Nephron (organoid): ENCODE results near the gene TLE1.

Source experiments
- H3K27ac Mint-ChIP-seq, 3 experiments: 2 replicates each; pipeline ENCODE4 v1.8.0; 2020; ENCODE audit warnings: mixed read lengths in 3 of 3, mild to moderate bottlenecking in 2 of 3, moderate library complexity in 1 of 3
- H3K27me3 Mint-ChIP-seq: 2 replicates; pipeline ENCODE4 v1.8.0; 2021; ENCODE audit warnings: low read depth, mild to moderate bottlenecking, moderate library complexity, mixed read lengths
- H3K36me3 Mint-ChIP-seq: 2 replicates; pipeline ENCODE4 v1.8.0; 2020; ENCODE audit warnings: low read depth, mixed read lengths
- H3K4me1 Mint-ChIP-seq: 2 replicates; pipeline ENCODE4 v1.8.0; 2020; ENCODE audit warnings: mixed read lengths
- H3K4me3 Mint-ChIP-seq, 3 experiments: 2 replicates each; pipeline ENCODE4 v1.8.0; 2020; ENCODE audit warnings: mild to moderate bottlenecking in 3 of 3, mixed read lengths in 3 of 3, moderate library complexity in 2 of 3
- H3K9me3 Mint-ChIP-seq: 2 replicates; pipeline ENCODE4 v1.8.0; 2020; ENCODE audit warnings: mixed read lengths
- TF ChIP-seq, protein P1 (sequence below), 3 experiments: fragments of 200-600 bp; sonication (generic); IDR thresholded peaks; one replicate each; pipeline ENCODE4 v1.5.0; 2021; ENCODE audit warnings: antibody characterized with exemption in 3 of 3; ENCODE audit not compliant: unreplicated experiment in 3 of 3

Gene TLE1

DNA sequence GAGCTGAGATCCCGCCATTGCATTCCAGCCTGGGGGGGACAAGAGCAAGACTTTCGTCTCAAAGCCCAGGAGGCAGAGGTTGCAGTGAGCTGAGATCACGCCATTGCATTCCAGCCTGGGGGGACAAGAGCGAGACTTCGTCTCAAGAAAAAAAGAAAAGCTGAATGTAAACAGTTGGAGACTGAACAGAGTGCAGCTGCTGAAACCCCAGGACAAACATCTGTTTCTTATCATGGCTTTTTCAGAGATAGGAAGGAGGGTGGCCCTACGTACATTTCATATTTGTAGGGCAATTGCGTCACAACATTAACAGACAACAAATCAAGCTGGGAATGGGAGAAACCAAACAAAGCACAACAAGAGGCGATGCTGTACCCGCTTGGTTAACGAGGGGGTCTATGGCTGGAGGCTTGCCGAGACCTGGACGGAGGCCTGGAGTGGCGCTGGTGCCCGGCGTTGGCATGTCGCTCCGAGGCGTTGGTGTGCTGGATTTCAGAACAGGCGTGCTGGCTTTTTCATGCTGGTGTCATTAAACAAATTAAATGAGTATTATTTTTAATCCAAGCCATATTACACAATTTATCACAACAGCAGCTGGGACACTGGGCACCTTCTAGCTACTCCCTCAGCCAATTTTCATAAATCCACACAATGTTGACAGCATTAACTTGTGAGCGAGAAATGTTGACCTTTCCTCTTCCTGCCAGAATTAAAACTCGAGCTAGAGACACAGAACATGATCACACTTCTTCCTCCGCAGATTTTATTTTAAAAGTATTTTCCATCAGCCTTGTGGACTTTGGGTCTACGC lies 76.1 kb downstream of the TLE1 start:
- peak overlapping the region; percentile 91 to 94 (median 91) for H3K27ac Mint-ChIP-seq
- peak overlapping the region in 1 of 3 experiments; percentile 7 for H3K4me3 Mint-ChIP-seq
- H3K4me1 Mint-ChIP-seq: peaks cover 42% of the 10 kb centered on the region
- TF ChIP-seq, protein P1, sequence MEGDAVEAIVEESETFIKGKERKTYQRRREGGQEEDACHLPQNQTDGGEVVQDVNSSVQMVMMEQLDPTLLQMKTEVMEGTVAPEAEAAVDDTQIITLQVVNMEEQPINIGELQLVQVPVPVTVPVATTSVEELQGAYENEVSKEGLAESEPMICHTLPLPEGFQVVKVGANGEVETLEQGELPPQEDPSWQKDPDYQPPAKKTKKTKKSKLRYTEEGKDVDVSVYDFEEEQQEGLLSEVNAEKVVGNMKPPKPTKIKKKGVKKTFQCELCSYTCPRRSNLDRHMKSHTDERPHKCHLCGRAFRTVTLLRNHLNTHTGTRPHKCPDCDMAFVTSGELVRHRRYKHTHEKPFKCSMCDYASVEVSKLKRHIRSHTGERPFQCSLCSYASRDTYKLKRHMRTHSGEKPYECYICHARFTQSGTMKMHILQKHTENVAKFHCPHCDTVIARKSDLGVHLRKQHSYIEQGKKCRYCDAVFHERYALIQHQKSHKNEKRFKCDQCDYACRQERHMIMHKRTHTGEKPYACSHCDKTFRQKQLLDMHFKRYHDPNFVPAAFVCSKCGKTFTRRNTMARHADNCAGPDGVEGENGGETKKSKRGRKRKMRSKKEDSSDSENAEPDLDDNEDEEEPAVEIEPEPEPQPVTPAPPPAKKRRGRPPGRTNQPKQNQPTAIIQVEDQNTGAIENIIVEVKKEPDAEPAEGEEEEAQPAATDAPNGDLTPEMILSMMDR (IDR thresholded peaks at IDR 0.05; ENCODE audit: unreplicated experiment in 3 of 3): no peak
- peaks cover 89% of the 10 kb centered on the region for H3K36me3 Mint-ChIP-seq
- no peaks in the 10 kb centered on the region for H3K27me3 Mint-ChIP-seq
- no peaks in the 10 kb centered on the region for H3K9me3 Mint-ChIP-seq

DNA sequence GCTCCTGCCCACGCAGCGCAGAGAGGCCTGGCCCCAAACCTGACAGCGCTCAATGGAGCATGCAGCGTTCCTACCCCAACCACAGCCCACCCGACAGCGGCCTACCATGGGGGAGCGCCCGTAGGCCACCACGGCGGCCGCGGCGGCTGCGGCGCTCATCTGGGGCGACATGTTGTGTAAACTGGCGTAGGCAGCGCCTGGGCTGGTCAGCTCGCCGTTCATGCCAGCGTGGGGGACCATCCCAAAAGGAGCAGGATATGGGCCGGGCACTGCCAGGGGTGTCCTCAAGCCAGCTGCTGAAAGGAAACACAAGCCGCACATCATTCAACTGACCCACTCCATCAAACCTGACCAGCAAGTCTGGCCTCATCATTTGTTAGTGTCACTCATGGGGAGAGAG lies 77.7 kb downstream of the TLE1 start:
- TF ChIP-seq, protein P1 (IDR thresholded peaks at IDR 0.05; ENCODE audit: unreplicated experiment in 3 of 3): no peak
- H3K4me3 Mint-ChIP-seq: no peak overlapping the region
- H3K4me1 Mint-ChIP-seq: peaks cover 42% of the 10 kb centered on the region
- H3K9me3 Mint-ChIP-seq: no peaks in the 10 kb centered on the region
- no peaks in the 10 kb centered on the region for H3K27me3 Mint-ChIP-seq
- H3K36me3 Mint-ChIP-seq: peaks cover 94% of the 10 kb centered on the region
- H3K27ac Mint-ChIP-seq: peak overlapping the region in 2 of 3 experiments; percentile 91 to 94

DNA sequence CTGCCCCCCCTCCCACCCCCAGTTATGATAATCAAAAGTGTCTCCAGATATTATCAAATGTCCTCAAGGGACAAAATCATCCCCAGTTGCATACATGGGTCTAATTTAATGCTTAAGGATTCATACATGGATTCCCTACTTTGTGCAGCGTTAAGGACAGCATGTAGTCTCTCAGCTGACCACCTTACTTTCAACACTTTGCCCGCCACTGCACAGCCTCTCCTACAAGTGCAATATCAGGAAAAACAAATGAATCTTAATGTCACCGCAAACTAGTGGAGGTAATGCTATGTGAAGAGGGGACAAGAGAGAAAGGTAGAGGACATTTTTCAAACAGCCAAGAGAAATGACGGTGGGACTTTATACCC lies 78.6 kb downstream of the TLE1 start:
- Mint-ChIP-seq H3K4me3 (no peak overlapping the region), H3K36me3 (peaks cover 94% of the 10 kb centered on the region), H3K27me3 (no peaks in the 10 kb centered on the region), H3K4me1 (peaks cover 42% of the 10 kb centered on the region), H3K27ac (peak overlapping the region; percentile 4 to 66 (median 57)), H3K9me3 (no peaks in the 10 kb centered on the region)
- TF ChIP-seq, protein P1 (IDR thresholded peaks at IDR 0.05; ENCODE audit: unreplicated experiment in 3 of 3): no peak

DNA sequence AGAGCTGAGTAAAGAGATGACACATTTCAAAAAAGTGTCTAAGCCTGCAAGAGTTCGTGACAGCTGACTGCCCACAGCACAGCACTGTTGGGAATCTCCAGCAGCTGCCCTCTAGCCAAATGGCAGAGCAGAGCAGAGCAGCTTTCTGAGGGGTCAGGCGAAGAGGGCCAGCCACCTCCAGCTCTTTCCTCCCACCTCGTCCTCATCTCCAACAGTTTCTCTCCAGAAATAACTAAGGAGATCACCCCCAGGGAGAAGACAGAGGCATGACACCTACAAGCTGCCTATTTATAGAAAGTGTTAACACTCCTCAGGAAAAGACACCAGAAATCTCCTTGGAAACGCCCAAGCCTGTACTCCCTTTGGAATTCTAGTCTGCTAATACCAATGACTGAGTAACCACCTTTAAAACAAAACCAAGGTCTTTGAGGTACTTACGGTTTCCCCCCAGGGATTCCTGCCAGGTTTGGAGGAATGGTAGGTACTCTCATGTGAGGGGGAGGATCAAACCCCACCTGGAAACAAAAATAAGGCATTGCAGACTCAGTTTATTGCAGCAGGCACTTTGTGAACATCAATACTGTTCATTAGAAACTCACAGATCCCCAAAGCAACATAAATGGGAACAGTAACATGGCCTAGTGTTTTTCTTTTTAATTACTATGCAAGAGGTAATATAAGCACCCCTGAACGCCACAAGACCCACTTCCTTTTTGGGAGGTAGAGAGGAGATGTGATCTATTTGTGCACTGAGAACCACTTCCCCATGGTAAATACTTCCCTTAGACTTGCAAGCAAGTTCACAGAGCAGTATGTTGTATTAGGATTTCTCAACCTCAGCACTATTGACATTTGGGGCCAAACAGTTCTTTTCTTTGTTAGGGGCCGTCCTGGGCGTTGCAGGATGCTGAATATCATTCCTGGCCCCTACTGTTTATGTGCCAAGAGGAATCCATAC lies 79.3 kb downstream of the TLE1 start:
- Mint-ChIP-seq H3K4me3 (peak overlapping the region in 1 of 3 experiments; percentile 16), H3K4me1 (peaks cover 44% of the 10 kb centered on the region), H3K36me3 (peaks cover 94% of the 10 kb centered on the region), H3K27ac (peak overlapping the region; percentile 66 to 82 (median 82)), H3K27me3 (no peaks in the 10 kb centered on the region), H3K9me3 (no peaks in the 10 kb centered on the region)
- TF ChIP-seq, protein P1 (IDR thresholded peaks at IDR 0.05; ENCODE audit: unreplicated experiment in 3 of 3): no peak

DNA sequence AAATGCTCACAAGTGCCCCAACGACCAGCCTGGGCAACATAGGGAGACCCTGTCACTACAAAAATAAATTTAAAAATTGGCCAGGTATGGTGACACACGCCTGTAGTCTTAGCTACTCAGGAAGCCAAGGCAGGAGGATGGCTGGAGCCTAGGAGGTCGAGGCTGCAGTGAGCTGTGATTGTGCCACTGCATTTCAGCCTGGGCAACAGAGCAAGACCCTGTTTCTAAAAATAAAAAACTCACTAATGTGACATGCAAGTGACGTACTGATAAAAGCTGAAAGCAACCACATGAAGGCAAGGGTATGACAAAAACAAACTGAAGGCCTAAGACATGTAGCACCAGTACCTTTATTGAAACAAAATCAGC lies 81.1 kb downstream of the TLE1 start:
- no peak overlapping the region for H3K27ac Mint-ChIP-seq
- no peaks in the 10 kb centered on the region for H3K27me3 Mint-ChIP-seq
- no peaks in the 10 kb centered on the region for H3K9me3 Mint-ChIP-seq
- peaks cover 46% of the 10 kb centered on the region for H3K4me1 Mint-ChIP-seq
- no peak overlapping the region for H3K4me3 Mint-ChIP-seq
- TF ChIP-seq, protein P1 (IDR thresholded peaks at IDR 0.05; ENCODE audit: unreplicated experiment in 3 of 3): no peak
- H3K36me3 Mint-ChIP-seq: peaks cover 94% of the 10 kb centered on the region
